Osteocyte (in vitro differentiated cells): ENCODE measurements around the gene AK8. TPM values are rescaled to one million over a fixed set of nuclear protein-coding genes. Genes with fewer than 3 reads are reported as not detected.

Experiments
- DNase-seq: peaks from one replicate; pipeline ENCODE4 v3.0.0; 2021; ENCODE audit warnings: mixed read lengths; ENCODE audit not compliant: unreplicated experiment; ENCODE audit errors: extremely low spot score
- H3K27ac Mint-ChIP-seq: one replicate; pipeline ENCODE4 v1.8.0; 2021; ENCODE audit warnings: mild to moderate bottlenecking, mixed read lengths; ENCODE audit not compliant: unreplicated experiment
- H3K27me3 Mint-ChIP-seq: one replicate; pipeline ENCODE4 v1.8.0; 2021; ENCODE audit warnings: mixed read lengths; ENCODE audit not compliant: unreplicated experiment
- H3K36me3 Mint-ChIP-seq: one replicate; pipeline ENCODE4 v1.8.0; 2021; ENCODE audit warnings: mixed read lengths; ENCODE audit not compliant: unreplicated experiment
- H3K4me1 Mint-ChIP-seq: one replicate; pipeline ENCODE4 v1.8.0; 2021; ENCODE audit warnings: mixed read lengths; ENCODE audit not compliant: unreplicated experiment
- H3K4me3 Mint-ChIP-seq: one replicate; pipeline ENCODE4 v1.8.0; 2021; ENCODE audit warnings: mild to moderate bottlenecking, moderate library complexity, mixed read lengths; ENCODE audit not compliant: unreplicated experiment
- H3K9me3 Mint-ChIP-seq: one replicate; pipeline ENCODE4 v1.8.0; 2021; ENCODE audit warnings: mixed read lengths; ENCODE audit not compliant: unreplicated experiment
- total RNA-seq: library from RNA; stranded (reverse); gene quantifications from 2 replicates; pipeline ENCODE4 v1.2.1, GENCODE V29; 2021
- TF ChIP-seq, protein P1 (sequence below): fragments of 200-600 bp; sonication (generic); IDR thresholded peaks from 2 replicates; pipeline ENCODE4 v1.5.0; 2021; ENCODE audit warnings: antibody characterized with exemption, mild to moderate bottlenecking, moderate library complexity

The AK8 gene
- total RNA-seq, 1 donor from 2014 or later, result 0.91 TPM

DNA sequence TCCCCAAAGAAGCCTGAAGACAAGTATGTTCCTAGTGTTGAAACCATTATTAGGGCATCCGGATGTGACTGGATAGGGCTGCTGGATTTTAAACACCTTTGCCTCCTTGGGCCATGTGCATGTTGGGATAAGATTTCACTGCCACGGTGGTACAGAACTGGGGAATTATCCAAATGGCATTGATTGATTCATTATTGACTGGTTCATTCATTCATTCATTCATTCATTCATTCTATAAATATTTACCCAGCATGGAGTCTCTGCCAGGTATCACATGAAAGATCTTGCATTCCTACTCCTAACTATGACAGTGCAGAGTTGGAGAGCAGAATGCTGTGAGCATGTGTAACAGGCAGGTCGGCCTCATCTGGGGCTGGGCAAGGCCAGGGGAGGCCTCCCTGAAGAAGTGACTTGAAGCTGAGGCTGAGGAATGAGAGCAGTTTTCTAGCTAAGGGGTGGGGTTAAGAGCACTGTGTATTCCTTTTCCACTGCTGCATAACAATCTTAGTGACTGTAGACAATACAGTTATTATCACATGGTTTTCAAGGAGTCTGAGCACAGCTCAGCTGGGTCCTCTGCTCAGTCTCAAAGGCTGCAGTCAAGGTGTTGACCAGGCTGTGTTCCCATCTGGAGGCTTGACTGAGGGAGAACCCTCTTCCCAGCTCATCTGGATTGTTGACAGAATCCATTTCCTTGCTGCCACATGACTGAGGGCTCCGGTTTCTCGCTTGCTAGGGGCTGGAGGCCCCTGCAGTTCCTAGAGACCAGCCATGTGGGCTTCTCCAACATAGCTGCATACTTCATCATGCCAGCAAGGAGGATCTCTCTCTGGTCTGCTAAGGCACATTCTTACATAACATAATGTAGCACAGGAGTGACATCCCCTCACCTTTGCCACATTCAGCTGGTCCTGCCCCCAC, 35.7 kb downstream of the AK8 start:
- H3K27me3 Mint-ChIP-seq, result peaks cover 8% of the 10 kb centered on the region
- no peak overlapping the region for H3K27ac Mint-ChIP-seq
- DNase-seq, result no peak
- no peak overlapping the region for H3K4me3 Mint-ChIP-seq
- H3K9me3 Mint-ChIP-seq, result no peaks in the 10 kb centered on the region
- H3K4me1 Mint-ChIP-seq, result no peaks in the 10 kb centered on the region
- TF ChIP-seq, protein P1, sequence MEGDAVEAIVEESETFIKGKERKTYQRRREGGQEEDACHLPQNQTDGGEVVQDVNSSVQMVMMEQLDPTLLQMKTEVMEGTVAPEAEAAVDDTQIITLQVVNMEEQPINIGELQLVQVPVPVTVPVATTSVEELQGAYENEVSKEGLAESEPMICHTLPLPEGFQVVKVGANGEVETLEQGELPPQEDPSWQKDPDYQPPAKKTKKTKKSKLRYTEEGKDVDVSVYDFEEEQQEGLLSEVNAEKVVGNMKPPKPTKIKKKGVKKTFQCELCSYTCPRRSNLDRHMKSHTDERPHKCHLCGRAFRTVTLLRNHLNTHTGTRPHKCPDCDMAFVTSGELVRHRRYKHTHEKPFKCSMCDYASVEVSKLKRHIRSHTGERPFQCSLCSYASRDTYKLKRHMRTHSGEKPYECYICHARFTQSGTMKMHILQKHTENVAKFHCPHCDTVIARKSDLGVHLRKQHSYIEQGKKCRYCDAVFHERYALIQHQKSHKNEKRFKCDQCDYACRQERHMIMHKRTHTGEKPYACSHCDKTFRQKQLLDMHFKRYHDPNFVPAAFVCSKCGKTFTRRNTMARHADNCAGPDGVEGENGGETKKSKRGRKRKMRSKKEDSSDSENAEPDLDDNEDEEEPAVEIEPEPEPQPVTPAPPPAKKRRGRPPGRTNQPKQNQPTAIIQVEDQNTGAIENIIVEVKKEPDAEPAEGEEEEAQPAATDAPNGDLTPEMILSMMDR, result no peak
- H3K36me3 Mint-ChIP-seq, result no peaks in the 10 kb centered on the region

DNA sequence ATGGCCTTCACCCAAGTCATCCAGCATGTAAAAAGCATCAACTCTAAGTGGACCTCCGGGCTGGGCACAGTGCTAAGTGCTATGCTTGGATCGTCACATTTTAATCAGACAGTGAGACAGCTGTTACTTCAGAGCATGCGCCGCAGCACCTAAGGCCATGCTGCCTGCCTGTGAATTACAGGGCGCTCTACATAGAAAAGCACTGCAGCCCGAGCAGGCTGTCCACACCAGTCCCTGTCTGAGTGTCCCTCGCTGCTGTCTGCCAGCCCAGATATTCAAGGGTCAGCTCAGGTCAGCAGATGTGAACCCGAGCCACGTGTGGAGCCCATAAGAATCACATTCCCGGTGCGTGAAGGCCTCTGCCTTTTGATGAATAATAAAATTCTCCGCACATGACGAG, 37.1 kb downstream of the AK8 start:
- TF ChIP-seq, protein P1, result no peak
- Mint-ChIP-seq H3K9me3 (no peaks in the 10 kb centered on the region), H3K4me3 (no peak overlapping the region), H3K27ac (no peak overlapping the region), H3K27me3 (peaks cover 8% of the 10 kb centered on the region), H3K4me1 (no peaks in the 10 kb centered on the region), H3K36me3 (no peaks in the 10 kb centered on the region)
- DNase-seq, result no peak

DNA sequence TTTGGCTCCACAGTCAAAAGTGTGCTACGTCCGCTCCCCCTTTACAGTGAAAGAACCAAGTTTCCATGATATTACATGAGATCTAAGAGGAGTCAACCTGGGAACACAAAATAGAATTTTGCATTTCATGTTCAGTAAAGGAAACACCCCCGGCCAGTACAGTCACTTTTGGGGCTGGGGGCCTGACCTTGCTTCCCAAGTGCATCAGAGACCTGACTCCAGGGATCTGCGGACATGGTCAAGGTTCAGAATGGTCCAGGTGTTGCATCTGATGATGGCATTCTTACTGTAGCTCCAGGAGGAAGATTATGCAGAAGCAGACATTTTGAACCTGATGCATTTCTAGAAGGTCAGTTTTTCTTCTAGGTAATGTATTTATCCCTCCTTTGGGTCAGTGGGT, 39.8 kb downstream of the AK8 start:
- no peak overlapping the region for H3K4me3 Mint-ChIP-seq
- peaks cover 24% of the 10 kb centered on the region for H3K27me3 Mint-ChIP-seq
- TF ChIP-seq, protein P1, result no peak
- H3K4me1 Mint-ChIP-seq, result no peaks in the 10 kb centered on the region
- H3K27ac Mint-ChIP-seq, result no peak overlapping the region
- no peaks in the 10 kb centered on the region for H3K36me3 Mint-ChIP-seq
- H3K9me3 Mint-ChIP-seq, result no peaks in the 10 kb centered on the region
- no peak for DNase-seq

DNA sequence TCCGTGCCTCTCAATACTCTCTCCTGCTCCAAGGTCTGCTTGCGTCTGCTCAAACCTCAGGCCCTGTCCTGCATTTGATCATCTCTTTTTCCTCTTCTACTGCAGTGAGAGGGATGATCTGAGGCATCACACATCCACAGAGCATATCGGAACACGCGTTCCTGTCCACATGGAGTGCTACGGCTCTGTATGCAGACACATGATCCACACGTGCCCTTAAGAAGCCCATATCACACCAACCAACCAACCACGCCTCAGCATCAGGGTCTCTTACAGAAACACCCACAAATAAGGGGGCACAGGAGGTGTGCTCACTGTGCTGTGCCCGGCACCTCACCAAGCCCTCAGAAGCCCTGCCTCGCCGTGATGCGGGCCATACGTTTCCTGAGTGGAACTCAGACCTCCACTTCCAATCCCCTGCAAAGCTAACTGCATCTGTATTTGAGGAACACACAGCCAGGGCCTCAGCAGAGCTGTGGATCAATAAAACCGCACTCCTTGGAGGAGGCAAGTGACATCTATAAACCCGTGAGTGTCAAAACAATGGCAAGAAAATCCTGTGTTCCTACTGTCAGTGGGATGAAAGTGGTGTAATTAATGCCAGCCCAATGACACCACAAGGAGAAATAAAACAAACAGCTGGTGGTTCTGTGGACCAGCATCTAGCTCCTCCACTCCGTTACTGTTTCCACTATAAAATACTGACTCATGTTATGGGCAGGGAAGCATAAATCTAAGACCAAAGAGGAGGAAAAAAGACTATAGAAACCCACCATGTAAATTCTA, 40.4 kb downstream of the AK8 start:
- no peak overlapping the region for H3K4me3 Mint-ChIP-seq
- no peaks in the 10 kb centered on the region for H3K4me1 Mint-ChIP-seq
- no peaks in the 10 kb centered on the region for H3K9me3 Mint-ChIP-seq
- TF ChIP-seq, protein P1, result no peak
- DNase-seq, result no peak
- no peaks in the 10 kb centered on the region for H3K36me3 Mint-ChIP-seq
- H3K27me3 Mint-ChIP-seq, result peaks cover 29% of the 10 kb centered on the region
- no peak overlapping the region for H3K27ac Mint-ChIP-seq

DNA sequence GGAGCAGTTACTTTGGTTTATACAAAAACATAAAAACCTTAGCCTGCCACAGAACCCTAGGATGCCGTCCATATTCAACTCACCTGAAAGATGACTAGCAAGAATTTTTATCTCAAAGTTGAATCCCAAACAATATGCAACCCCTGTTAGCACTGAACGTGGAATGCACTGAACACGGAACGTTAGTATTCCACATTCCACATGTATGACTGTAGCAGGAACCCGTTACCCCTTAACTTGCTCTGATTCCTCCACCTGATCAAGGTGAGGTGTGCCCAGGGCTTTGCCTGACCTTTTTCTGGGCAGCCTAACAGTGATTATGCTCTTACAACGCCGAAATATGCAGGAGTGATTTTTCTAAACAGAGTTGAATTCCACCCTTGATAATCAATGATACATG, 43.7 kb downstream of the AK8 start:
- Mint-ChIP-seq H3K4me1 (no peaks in the 10 kb centered on the region), H3K27me3 (peaks cover 43% of the 10 kb centered on the region), H3K9me3 (no peaks in the 10 kb centered on the region), H3K27ac (no peak overlapping the region), H3K4me3 (no peak overlapping the region), H3K36me3 (no peaks in the 10 kb centered on the region)
- no peak for DNase-seq
- TF ChIP-seq, protein P1, result no peak
